K562 (cell line): ENCODE results near the gene RSPRY1. TPM values are rescaled to one million over a fixed set of nuclear protein-coding genes. Genes with fewer than 3 reads are reported as not detected.

Source experiments
- ARID4B ChIP-seq: sonication (generic); formaldehyde crosslinking; IDR thresholded peaks from 2 replicates; pipeline ENCODE4 v1.8.0; 2022; ENCODE audit warnings: mild to moderate bottlenecking, missing genetic modification reagents
- CBX5 ChIP-seq: IDR thresholded peaks from 2 replicates; pipeline ENCODE4 v1.6.1; 2014; ENCODE audit warnings: low read depth, borderline replicate concordance
- CHD1 ChIP-seq: fragments of 200-600 bp; sonication (generic); IDR thresholded peaks from one replicate; pipeline ENCODE4 v1.6.1; 2012; ENCODE audit warnings: mild to moderate bottlenecking, moderate library complexity, low read length, inconsistent platforms
- CUX1 ChIP-seq: fragments of 200-800 bp; sonication (Bioruptor generic); IDR thresholded peaks from 2 replicates; pipeline ENCODE4 v1.6.1; 2016; ENCODE audit warnings: missing genetic modification characterization, missing compliant biosample characterization
- DPF2 ChIP-seq: fragments of 450-650 bp; IDR thresholded peaks from 2 replicates; pipeline ENCODE4 v1.6.1; 2016
- GTF2F1 ChIP-seq: IDR thresholded peaks from 2 replicates; pipeline ENCODE4 v1.6.1; 2011; ENCODE audit warnings: low read depth, low read length, improper control_type of control experiment
- KDM1A ChIP-seq, 2 experiments: fragments of 450-650 bp; IDR thresholded peaks; 2 replicates each; pipeline ENCODE4 v1.6.1; 2016; ENCODE audit warnings: mild to moderate bottlenecking in 2 of 2
- KHSRP ChIP-seq: fragments of 450-650 bp; IDR thresholded peaks from 2 replicates; pipeline ENCODE4 v1.6.1; 2017
- LEF1 ChIP-seq: fragments of 450-650 bp; IDR thresholded peaks from 2 replicates; pipeline ENCODE4 v1.6.1; 2016; ENCODE audit warnings: mild to moderate bottlenecking
- MCM5 ChIP-seq: fragments of 450-650 bp; IDR thresholded peaks from 2 replicates; pipeline ENCODE4 v1.6.1; 2016; ENCODE audit warnings: low read depth
- POLR2B ChIP-seq: fragments of 450-650 bp; IDR thresholded peaks from 2 replicates; pipeline ENCODE4 v1.6.1; 2018; ENCODE audit warnings: low read depth; ENCODE audit not compliant: partially characterized antibody
- POLR2H ChIP-seq: IDR thresholded peaks from 2 replicates; pipeline ENCODE4 v1.6.1; 2016; ENCODE audit warnings: missing genetic modification characterization, low read depth, mild to moderate bottlenecking, control low read depth, missing compliant biosample characterization, moderate library complexity
- PYGO2 ChIP-seq: fragments of 450-650 bp; IDR thresholded peaks from 2 replicates; pipeline ENCODE4 v1.6.1; 2016; ENCODE audit warnings: mild to moderate bottlenecking, missing genetic modification characterization, moderate library complexity, missing compliant biosample characterization
- SETDB1 ChIP-seq: IDR thresholded peaks from one replicate; pipeline ENCODE4 v1.6.1; 2012; ENCODE audit warnings: low read length, control low read depth, inconsistent platforms
- SUPT5H ChIP-seq: fragments of 450-650 bp; IDR thresholded peaks from 2 replicates; pipeline ENCODE4 v1.6.1; 2016
- ZBTB49 ChIP-seq: sonication (generic); formaldehyde crosslinking; IDR thresholded peaks from 2 replicates; pipeline ENCODE4 v1.8.0; 2022; ENCODE audit warnings: missing genetic modification reagents, mild to moderate bottlenecking, borderline replicate concordance
- ZNF41 ChIP-seq: fragments of 250-450 bp; sonication (Bioruptor Pico); conservative IDR thresholded peaks from 2 replicates; pipeline ENCODE4 v1.4.0; 2020; ENCODE audit warnings: mild to moderate bottlenecking
- polyA plus RNA-seq, 8 experiments: library from polyadenylated mRNA; depleted of rRNA in 4 of 8; stranded (reverse) in 5 of 8; unstranded in 3 of 8; fragments of >200 nt; fragmentation: Nextera tagmentation in 2 of 8; fragmentation: Illumina TruSeq in 1 of 8; extraction: Ambion mirVana in 2 of 8; extraction: Trizol in 1 of 8; gene quantifications; 2 replicates each; pipeline versions ENCODE4 v1.2.1 to v1.2.3, GENCODE V29; 2011 to 2014; ENCODE audit warnings: inconsistent platforms in 1 of 8, missing spikeins in 1 of 8
- total RNA-seq, 7 experiments: library from RNA; depleted of rRNA in 6 of 7; stranded (reverse); fragments of >200 nt in 6 of 7; fragmentation: Illumina TruSeq in 2 of 7; extraction: Trizol in 2 of 7; gene quantifications; 2 replicates each; pipeline versions ENCODE4 v1.2.1 to v1.2.3, GENCODE V29; 2011 to 2021; ENCODE audit warnings: low replicate concordance in 1 of 7

Gene RSPRY1
- total and polyA plus RNA-seq, 9 of the 15 experiments (the other 6 are each of a cell fraction or from before 2014, with no cell fraction given) = 10.2 to 27.8 (median 20.8) TPM

GRCh38 chr16:57185945-57186871 is at the start of gene RSPRY1, which contains the start of gene PSME3IP1 (continued):
- no peak for TF ChIP-seq ZNF41 (CRISPR knock-in tag)
- TF ChIP-seq GTF2F1 = no peak
- TF ChIP-seq CHD1 = peak; percentile 71
- TF ChIP-seq CUX1 (CRISPR knock-in tag) = no peak
- no peak for TF ChIP-seq ZBTB49 (CRISPR knock-in tag)
- TF ChIP-seq LEF1 = no peak
- no peak for TF ChIP-seq SETDB1
- peak; percentile 69 for TF ChIP-seq POLR2B
- peak; percentile 86 for TF ChIP-seq SUPT5H
- no peak for TF ChIP-seq MCM5
- 0 out of 2 replicates have a peak, but pooled peaks have one; percentile 47 for TF ChIP-seq ARID4B
- TF ChIP-seq CBX5 = no peak
- 0 out of 2 replicates have a peak, but pooled peaks have one; percentile 11 for TF ChIP-seq KHSRP
- peak; percentile 84 for TF ChIP-seq POLR2H (tag)
- TF ChIP-seq PYGO2 (tag) = no peak
- no peak for TF ChIP-seq DPF2
- no peak for TF ChIP-seq KDM1A (IDR thresholded peaks at IDR 0.05)
